A549 (cell line): ENCODE results near the gene GNA12.

Source experiments
- CHD4 ChIP-seq: fragments of 200-600 bp; sonication (generic); IDR thresholded peaks from 2 replicates; pipeline ENCODE4 v1.6.1; 2016; ENCODE audit warnings: antibody characterized with exemption, mild to moderate bottlenecking, borderline replicate concordance
- EHMT2 ChIP-seq: fragments of 200-600 bp; sonication (generic); IDR thresholded peaks from 2 replicates; pipeline ENCODE4 v1.6.1; 2016; ENCODE audit warnings: antibody characterized with exemption, low read depth, mild to moderate bottlenecking, moderate library complexity
- EP300 ChIP-seq, 2 experiments: fragments of >200 bp; sonication (Bioruptor Twin); formaldehyde crosslinking; IDR thresholded peaks; 2 replicates in 1 of 2; 3 replicates in 1 of 2; pipeline ENCODE4 v1.6.1; 2016 to 2017
- HOXA7 ChIP-seq: fragments of 250-450 bp; sonication (Bioruptor Pico); IDR thresholded peaks from 2 replicates; pipeline ENCODE4 v1.5.0; 2020; ENCODE audit warnings: mild to moderate bottlenecking, moderate library complexity
- HOXB13 ChIP-seq: fragments of 250-450 bp; sonication (Bioruptor Pico); IDR thresholded peaks from 2 replicates; pipeline ENCODE4 v1.5.0; 2020; ENCODE audit warnings: low read depth, mild to moderate bottlenecking, moderate library complexity
- JUN ChIP-seq, 2 experiments: fragments of >200 bp; sonication (Bioruptor Twin); formaldehyde crosslinking; IDR thresholded peaks; 2 replicates in 1 of 2; 3 replicates in 1 of 2; pipeline ENCODE4 v1.6.1; 2016 to 2017
- MYC ChIP-seq: IDR thresholded peaks from 2 replicates; pipeline ENCODE4 v1.6.1; 2012; ENCODE audit warnings: mild to moderate bottlenecking, inconsistent platforms, low read length, improper control_type of control experiment, borderline replicate concordance
- PHF8 ChIP-seq: fragments of 200-600 bp; sonication (generic); IDR thresholded peaks from 2 replicates; pipeline ENCODE4 v1.6.1; 2016; ENCODE audit warnings: low read depth, mild to moderate bottlenecking, antibody characterized with exemption, moderate library complexity, borderline replicate concordance
- POLR2A ChIP-seq: IDR thresholded peaks from 2 replicates; pipeline ENCODE4 v1.6.1; 2012; ENCODE audit warnings: mild to moderate bottlenecking, low read length
- RCOR1 ChIP-seq: fragments of 150-350 bp; IDR thresholded peaks from 2 replicates; pipeline ENCODE4 v1.6.1; 2014; ENCODE audit warnings: antibody characterized with exemption, low read length, low read depth
- TF ChIP-seq, protein P1 (sequence below): fragments of >200 bp; sonication (Bioruptor Twin); formaldehyde crosslinking; IDR thresholded peaks from 3 replicates; pipeline ENCODE4 v1.5.1; 2016
- TF ChIP-seq, protein P2 (sequence below): fragments of >200 bp; sonication (Bioruptor Twin); formaldehyde crosslinking; IDR thresholded peaks from 3 replicates; pipeline ENCODE4 v1.6.1; 2016
- TF ChIP-seq, protein P3 (sequence below): fragments of 450-650 bp; IDR thresholded peaks from 2 replicates; pipeline ENCODE4 v1.6.1; 2014; ENCODE audit warnings: antibody characterized with exemption
- TF ChIP-seq, protein P4 (sequence below): IDR thresholded peaks from 2 replicates; pipeline ENCODE4 v1.6.1; 2012

DNA sequence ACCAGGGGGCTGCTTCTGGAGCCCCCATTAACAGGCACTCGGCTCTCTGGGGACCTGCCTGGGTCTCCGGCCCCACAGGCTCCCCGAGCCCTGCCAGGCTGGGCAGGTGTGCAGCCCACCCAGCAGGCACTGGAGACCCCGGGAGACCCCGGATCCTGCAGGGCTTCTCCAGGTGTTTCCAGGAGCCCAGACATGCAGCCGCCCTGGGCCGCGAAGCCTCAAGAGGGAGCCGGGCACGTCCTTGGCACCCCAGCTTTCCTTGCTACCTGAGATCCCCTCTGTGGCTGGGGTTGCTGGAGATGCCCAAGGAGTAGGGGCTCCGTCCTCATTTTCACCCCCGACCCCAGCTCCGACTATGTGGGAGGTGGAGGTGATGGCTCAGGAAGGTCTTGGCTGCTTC lies 163.9 kb downstream of the GNA12 start:
- TF ChIP-seq, protein P1, sequence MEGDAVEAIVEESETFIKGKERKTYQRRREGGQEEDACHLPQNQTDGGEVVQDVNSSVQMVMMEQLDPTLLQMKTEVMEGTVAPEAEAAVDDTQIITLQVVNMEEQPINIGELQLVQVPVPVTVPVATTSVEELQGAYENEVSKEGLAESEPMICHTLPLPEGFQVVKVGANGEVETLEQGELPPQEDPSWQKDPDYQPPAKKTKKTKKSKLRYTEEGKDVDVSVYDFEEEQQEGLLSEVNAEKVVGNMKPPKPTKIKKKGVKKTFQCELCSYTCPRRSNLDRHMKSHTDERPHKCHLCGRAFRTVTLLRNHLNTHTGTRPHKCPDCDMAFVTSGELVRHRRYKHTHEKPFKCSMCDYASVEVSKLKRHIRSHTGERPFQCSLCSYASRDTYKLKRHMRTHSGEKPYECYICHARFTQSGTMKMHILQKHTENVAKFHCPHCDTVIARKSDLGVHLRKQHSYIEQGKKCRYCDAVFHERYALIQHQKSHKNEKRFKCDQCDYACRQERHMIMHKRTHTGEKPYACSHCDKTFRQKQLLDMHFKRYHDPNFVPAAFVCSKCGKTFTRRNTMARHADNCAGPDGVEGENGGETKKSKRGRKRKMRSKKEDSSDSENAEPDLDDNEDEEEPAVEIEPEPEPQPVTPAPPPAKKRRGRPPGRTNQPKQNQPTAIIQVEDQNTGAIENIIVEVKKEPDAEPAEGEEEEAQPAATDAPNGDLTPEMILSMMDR = no peak
- TF ChIP-seq POLR2A (no peak), HOXB13 (CRISPR knock-in tag) (no peak), JUN (IDR thresholded peaks at IDR 0.05) (no peak), EHMT2 (no peak), EP300 (IDR thresholded peaks at IDR 0.05) (no peak), HOXA7 (CRISPR knock-in tag) (no peak), PHF8 (no peak), MYC (no peak), RCOR1 (no peak), CHD4 (no peak)
- TF ChIP-seq, protein P2, sequence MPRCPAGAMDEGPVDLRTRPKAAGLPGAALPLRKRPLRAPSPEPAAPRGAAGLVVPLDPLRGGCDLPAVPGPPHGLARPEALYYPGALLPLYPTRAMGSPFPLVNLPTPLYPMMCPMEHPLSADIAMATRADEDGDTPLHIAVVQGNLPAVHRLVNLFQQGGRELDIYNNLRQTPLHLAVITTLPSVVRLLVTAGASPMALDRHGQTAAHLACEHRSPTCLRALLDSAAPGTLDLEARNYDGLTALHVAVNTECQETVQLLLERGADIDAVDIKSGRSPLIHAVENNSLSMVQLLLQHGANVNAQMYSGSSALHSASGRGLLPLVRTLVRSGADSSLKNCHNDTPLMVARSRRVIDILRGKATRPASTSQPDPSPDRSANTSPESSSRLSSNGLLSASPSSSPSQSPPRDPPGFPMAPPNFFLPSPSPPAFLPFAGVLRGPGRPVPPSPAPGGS = no peak
- TF ChIP-seq, protein P3, sequence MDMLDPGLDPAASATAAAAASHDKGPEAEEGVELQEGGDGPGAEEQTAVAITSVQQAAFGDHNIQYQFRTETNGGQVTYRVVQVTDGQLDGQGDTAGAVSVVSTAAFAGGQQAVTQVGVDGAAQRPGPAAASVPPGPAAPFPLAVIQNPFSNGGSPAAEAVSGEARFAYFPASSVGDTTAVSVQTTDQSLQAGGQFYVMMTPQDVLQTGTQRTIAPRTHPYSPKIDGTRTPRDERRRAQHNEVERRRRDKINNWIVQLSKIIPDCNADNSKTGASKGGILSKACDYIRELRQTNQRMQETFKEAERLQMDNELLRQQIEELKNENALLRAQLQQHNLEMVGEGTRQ = no peak
- TF ChIP-seq, protein P4, sequence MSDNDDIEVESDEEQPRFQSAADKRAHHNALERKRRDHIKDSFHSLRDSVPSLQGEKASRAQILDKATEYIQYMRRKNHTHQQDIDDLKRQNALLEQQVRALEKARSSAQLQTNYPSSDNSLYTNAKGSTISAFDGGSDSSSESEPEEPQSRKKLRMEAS = no peak
